NCI-H2171 (cell line): ENCODE measurements around the gene TOR1A.

Source experiments
- DNase-seq: peaks from one replicate; lab custom pipeline; 2025; lab: John Stamatoyannopoulos, UW

TOR1A gene

GRCh38 chr9:129823935-129824601, at the start of gene TOR1A:
Gene TOR1A, minus strand, starts transcription at chr9:129824136. Its CDS starts 51 bp downstream, at chr9:129824085.
- peak; percentile 96 for DNase-seq

- DNase-seq: no peak
Observed at GRCh38 chr9:129871046-129871445, 47.1 kb upstream of the TOR1A start.

- no peak for DNase-seq
Observed at GRCh38 chr9:129869585-129870501, 45.9 kb upstream of the TOR1A start.

- DNase-seq: no peak
Observed at GRCh38 chr9:129868872-129869486, 45.0 kb upstream of the TOR1A start.

GRCh38 chr9:129868023-129868871, 44.3 kb upstream of the TOR1A start:
- DNase-seq: no peak

- DNase-seq: no peak
Observed at GRCh38 chr9:129867136-129868022, 43.4 kb upstream of the TOR1A start.

GRCh38 chr9:129866394-129867135, 42.6 kb upstream of the TOR1A start:
- no peak for DNase-seq

- DNase-seq: no peak
Observed at GRCh38 chr9:129865668-129866320, 41.9 kb upstream of the TOR1A start.

- no peak for DNase-seq
Observed at GRCh38 chr9:129864991-129865647, 41.2 kb upstream of the TOR1A start.

- no peak for DNase-seq
Observed at GRCh38 chr9:129863059-129863690, 39.2 kb upstream of the TOR1A start.

- DNase-seq: no peak
Observed at GRCh38 chr9:129861447-129861827, 37.5 kb upstream of the TOR1A start.

- DNase-seq: no peak
Observed at GRCh38 chr9:129860653-129861446, 36.9 kb upstream of the TOR1A start.

- no peak for DNase-seq
Observed at GRCh38 chr9:129858167-129858962, 34.4 kb upstream of the TOR1A start.

- DNase-seq: no peak
Observed at GRCh38 chr9:129857207-129857606, 33.3 kb upstream of the TOR1A start.

- DNase-seq: no peak
Observed at GRCh38 chr9:129854588-129855110, 30.7 kb upstream of the TOR1A start.

GRCh38 chr9:129853614-129854013, 29.7 kb upstream of the TOR1A start:
- DNase-seq: no peak

- no peak for DNase-seq
Observed at GRCh38 chr9:129852579-129852978, 28.6 kb upstream of the TOR1A start.
